Pons (tissue), 1 donor: ENCODE results near the gene CFAP210.
A peak's percentile ranks its signal among the peaks of the same experiment; 100 is the strongest.

ENCODE experiments used
- DNase-seq: peaks from one replicate; pipeline ENCODE4 v3.0.0-alpha.2; 2016; ENCODE audit warnings: low spot score

The CFAP210 gene, protein sequence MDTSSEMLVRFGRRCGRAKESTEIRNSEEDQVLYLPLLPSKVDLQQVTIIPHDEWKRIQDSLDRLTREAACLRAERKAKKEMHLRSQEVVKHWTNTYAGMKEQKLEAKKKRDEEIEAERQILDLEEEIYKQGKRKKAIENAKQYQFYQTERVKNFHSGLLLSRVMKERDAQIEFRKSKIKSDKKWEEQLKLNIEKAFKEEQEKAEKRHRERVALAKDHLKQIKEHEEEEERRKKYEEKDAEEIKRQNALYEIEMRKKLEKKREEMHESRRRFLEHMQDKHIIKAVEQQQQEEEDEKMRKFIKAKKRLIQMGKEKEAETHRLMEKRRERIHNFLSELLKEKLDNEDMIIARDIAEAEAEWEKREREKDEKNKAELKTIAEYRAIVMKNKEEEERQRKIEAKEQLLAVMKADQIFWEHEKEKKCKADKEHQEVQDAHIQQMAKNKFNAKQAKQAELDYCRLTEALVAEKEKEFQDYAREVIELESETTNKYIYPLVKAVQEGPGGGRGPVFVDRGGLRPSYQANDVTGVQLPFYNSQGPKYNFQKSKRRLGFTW

DNA sequence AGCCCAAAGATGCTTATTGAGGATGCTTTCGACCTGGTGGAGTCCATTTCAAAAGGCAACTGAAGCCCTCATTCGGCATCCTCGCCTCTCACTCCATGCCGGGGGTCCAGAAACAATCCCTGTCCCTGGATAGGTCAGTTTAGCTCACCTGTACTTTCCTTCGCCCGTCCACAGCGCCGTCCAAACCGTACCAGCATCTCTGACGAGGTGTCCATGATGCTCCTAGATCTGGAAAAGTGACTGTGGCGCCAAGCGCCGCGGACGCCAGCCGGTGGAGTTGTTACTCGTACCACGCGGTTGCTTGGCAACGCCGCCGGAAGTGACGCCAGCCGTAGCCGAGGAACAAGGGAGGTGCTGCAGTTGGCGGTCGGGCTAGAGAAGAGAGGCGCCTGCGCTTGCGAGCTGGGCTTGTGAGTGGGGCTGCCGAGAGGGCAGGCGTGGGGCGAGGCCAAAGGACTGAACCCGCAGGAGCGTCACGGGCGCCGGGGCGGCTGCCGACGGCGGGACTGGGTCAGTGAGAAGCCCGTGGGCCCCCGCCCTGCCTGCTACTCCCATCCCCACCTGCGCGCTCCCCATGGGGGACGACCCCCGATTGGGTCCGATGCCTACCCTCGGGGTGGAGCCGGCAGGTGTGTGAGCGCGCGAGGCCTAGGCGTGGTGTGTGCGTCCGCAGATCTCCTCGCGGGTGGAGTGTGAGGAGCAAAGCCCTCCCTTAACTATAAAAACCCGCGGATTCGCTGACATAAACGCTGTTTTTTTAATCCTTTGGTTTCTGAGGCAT, at the start of gene CFAP210, which contains the start of gene PHOSPHO2:
Gene CFAP210, minus strand, starts transcription at position 293 of the 781 bp plus-strand sequence. Its CDS starts 78 bp downstream, at position 215.
Gene PHOSPHO2, plus strand, starts transcription at position 357 of the 781 bp plus-strand sequence. CDS start 6,503 bp downstream, outside the sequence.
- DNase-seq: peak; percentile 96

DNA sequence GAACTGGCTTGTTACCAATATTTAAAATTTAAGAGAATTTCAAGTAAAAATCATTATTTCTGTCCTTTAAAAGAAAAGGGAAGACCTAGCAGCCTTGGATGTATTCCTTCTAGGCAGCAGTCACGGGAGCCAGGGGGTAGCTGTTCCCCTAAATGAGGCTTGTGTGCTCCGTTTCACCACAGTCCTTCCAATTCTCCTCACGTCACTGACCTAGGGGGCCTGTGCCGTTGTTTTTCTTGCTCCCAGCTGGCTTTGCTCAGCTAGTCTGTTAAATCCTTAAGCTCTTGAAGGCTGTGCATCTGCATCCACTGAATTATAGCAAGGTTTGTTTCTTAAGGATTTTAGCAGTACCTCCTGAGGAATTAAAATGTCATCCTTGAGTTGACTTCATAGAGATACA, 49.3 kb upstream of the CFAP210 start:
- DNase-seq: peak; percentile 35

DNA sequence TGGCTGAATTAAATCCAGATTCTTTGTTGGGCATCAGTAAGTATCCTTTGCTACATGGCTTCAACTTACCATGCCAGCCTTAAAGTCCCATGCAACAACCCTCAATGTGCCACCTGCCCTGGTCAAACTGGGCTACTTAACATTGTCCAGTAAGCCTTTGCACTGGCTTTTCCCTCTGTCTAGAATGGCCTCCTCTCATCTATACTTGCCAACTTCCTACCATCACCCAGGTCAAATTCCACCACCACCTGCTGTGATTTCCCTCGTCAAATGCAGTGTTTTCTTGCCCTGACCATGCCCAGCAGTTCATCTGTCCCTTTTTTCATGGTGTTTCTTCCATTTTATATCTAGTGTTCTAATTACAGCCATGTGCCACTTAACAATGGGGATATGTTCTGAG, 45.1 kb upstream of the CFAP210 start:
- no peak for DNase-seq

DNA sequence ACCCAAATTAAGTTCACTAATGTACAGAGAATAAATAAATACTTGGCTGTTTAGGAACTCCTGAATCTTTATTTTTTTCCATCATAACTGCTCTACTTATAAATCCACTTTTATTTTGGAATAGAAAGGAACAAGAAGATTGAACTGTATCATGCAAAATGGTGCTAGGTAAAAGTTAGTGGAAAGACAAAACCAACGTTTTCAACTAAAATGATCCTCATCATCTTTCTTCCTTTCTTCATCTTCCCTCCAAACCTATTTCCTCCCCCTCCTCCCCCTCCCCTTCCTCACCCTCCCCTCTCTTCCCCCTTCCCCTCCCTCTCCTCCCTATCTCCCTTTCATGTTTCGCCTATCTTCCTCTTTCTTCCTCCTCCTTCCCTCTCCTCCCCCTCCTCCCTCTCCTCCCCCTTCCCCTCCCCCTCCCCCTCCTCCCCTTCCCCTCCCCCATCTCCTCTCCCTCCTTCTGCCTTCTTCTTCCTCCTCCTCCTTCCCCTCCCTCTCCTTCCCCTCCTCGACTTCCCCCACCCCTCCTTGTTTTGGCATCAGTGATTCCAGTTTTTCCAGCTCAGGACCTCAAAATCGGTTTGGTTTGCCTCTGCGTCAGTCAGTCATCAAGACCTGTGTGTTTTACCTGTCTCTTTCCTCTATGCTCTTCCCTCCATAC, 44.5 kb upstream of the CFAP210 start:
- no peak for DNase-seq

DNA sequence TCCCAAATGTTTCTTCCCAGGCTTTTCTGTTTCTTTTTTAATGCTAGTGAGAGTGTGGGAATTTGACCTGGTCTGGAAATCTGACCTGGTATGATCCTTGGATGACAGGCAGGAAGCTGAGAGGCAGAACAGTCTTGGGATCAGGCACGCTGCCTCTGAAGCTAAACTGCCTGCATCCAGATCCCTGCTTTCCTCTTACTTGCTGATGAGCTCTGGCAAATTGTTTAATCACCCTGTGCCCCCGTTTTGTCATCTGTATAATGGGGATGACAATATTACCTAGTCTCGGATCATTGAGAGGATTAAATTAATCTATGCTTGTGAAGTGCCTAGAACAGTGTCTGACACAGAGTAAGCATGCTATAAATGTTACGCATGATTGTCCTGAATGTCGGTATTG, 42.7 kb upstream of the CFAP210 start:
- no peak for DNase-seq

DNA sequence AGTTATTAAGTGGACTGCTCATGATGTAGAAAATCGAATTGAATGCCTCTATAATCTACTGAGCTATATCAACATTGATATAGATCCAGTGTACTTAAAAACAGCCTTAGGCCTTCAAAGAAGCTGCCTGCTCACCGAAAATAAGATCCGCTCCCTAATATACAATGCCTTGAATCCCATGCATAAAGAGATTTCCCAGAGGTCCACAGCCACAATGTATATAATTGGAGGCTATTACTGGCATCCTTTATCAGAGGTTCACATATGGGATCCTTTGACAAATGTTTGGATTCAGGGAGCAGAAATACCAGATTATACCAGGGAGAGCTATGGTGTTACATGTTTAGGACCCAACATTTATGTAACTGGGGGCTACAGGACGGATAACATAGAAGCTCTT, 41.4 kb upstream of the CFAP210 start:
- DNase-seq: no peak

DNA sequence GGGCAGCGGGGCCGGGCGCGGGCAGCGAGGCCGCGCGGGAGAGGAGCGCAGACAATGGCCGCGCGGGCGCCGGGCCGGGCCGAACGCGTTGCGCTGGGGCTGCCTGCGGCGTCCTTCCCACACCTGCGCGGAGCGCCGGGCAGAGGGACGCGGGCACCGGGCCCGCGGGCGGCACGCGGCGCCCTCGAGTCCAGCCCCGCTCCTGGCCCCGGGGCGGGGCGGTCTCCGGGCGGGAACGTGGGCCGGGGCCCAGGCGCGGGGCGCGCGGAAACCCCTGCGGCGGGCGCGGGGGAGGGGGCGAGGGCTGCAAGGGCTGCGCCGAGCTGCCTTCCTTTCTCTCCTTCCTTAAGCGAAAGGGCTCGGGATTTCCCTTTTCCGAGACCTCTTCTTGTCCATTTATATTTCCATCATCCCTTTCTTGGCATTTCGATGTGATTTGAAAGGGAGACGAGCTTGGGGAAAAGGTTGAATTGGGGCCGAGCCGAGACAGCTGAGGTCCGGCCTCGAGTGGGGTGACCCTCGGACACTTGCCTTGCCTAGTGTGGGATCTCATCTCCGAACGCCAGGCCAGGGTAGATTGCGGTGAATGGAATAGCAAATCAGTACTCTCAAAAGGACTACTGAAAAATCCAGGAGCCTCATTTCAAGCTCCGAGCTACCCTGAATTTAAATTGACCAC, 40.1 kb upstream of the CFAP210 start:
- no peak for DNase-seq

DNA sequence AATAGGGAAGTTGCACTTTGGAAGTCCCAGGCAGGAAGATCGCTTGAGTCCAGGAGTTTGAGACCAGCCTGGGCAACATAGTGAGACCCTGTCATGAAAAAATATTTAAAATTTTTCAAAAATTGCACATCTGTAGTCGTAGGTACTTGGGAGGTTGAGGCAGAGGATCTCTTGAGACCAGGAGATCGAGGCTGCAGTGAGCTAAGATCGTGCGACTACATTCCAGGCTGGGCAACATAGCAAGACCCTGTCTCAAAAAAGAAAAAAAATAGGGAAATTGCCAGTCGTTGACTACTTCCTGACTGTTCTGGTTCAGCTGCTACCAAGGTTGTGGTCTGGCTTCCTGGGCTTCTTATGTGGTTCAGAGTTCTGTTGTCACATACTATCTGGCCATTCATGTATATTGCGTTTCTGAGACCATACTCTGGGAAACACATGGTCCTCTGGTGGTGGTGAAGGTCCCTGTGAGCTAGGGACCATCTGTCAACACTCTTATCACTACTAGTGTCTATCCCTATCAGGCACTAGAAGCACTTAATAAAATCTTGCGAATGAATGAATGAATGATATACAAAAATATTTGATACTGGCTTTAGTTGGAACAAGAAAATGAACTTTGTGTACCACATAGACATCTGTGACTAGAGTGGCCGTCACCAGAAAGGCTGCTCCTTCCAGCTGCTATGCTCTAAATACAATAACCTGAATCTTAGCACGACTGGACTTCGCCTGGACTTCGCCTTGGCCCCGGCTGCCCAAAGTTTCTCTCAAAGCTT, 38.6 kb upstream of the CFAP210 start:
- no peak for DNase-seq

DNA sequence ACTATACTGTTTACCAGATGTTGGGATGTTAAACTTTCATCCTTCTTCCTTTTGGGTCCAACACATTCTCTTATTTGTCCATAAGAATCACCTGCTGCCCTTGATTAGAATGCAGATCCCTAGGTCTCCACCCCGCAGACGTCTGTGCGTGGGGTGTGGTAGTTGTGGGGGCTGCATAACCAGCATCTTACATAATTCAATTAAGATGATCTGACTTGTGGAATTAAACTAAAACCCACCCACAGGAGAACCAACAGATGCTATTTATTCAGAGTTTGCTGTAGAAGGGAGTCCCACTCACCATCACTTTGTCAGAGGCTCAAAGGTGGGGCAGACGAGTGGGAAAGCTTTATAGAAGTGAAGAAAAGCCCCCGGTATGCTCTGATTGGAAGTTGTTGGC, 37.9 kb upstream of the CFAP210 start:
- no peak for DNase-seq

DNA sequence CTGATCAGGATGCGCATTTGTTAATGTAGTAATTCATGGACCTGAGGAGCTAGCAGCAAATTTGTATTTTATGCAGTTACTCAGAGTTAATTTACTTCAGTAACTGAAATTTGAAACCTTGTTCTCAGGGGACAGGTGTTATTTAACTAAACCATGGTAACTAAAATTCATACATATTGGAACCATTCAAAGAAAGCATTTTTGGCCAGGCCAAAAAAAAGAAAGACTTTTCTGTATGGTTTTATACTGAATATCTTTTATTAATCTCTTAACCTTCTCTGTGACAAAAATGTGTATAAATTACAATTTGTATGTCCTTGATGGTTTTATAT, 35.0 kb upstream of the CFAP210 start:
- DNase-seq: no peak

DNA sequence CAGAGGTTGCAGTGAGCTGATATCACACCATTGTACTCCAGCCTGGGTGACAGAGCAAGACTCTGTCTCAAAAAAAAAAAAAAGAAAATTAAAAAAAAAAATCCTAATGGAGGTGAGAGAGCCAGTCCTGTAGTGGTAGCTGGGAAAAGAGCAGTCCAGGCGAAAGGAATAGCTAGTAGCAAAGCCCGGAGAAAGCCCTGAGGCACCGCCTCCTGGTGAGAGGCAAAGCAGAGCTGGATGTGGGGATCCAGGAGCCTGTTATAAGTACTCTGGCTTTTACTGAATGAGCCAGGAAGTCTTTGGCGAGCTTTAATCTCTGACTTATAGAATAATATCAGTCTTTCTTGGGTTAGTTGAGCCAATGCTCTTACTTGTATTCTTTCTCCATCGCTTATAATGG, 32.9 kb upstream of the CFAP210 start:
- no peak for DNase-seq

DNA sequence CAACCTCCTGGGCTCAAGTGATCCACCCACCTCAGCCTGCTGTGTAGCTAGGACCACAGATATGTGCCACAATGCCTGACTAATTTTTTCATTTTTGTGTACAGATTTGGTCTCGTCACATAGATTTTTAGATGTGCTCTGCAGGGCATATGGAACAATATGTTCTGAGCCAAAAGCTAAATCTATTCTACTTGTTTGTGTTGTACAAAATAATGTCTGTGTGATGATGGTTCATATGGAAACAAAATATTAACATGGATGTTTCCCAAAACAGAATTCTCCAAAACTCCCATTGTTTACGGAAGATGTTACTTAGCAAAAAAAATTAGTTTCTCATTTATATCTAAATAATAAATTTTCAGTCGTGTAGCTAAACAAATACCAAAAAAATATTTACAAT, 26.8 kb upstream of the CFAP210 start:
- no peak for DNase-seq

DNA sequence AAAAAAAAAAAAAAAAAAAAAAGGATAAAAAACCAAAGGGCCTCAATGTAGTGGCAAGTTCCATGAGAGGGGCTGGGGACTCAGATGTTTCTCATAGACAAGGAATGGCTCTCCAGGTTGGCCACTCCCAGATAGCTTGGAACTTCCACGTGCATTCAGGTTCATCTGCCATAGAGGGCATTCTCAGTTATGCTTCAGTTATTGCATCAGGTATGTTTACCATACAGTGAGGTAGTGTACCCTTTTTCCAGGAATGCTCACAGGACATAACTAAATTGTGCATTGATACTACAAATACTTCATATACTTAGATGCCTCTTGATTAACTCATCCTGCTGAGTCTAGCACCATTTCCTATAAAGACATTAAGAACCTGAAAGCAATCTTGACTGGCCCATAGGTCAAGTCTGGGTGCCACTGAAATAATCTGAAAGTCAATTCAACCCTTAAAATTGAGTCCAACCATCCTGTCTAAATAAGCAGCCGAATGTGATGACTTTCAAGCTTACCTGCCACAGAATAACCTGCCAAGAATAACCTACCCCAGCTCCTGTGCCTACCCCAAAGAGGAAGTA, 24.8 kb upstream of the CFAP210 start:
- no peak for DNase-seq

DNA sequence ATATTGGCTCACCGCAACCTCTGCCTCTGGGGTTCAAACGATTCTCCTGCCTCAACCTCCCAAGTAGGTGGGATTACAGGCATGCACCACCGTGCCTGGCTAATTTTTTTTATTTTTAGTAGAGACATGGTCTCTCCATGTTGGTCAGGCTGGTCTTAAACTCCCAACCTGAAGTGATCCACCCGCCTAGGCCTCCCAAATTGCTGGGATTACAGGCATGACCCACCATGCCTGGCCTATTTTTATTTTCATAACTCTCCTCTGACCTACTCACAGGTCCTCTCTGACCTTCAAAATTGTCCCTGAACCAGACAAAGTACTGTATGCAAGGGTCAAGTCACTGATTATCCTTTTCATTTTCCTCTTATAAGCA, 23.5 kb upstream of the CFAP210 start:
- DNase-seq: no peak

DNA sequence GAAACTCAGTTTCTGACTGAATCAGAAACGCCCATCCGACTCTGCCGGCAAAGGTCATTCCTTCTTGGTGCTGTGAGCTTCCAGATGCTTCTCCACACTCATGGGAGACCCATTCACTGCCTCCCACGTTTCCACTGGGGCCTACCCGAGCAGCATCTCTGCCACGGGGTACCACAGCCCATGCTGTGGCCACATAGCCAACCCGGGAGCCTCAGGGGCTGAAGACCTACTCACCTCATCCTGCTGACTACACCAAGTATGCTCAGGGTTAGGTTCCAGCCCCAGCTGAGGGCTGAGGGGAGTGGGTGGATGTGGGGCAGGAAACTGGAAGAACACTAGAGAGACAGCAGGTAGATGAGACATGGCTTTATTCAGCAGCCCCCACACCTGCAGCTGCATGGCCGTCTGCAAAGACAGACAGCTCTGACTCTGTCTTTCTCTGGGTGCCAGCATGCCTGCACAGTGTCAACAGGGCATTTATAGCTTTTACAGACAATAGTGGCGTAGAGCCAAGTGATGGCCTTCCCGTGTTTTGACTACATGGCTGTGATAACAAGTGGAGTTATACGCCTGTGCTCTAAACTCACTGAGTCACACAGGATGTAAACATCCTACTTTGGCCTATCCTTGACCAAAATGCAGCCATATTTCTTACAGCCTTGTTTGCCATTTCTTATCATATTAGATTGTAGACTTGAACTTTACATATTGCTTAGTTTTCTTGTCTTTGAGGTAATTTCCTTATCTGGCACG, 22.9 kb upstream of the CFAP210 start:
- DNase-seq: peak; percentile 69

DNA sequence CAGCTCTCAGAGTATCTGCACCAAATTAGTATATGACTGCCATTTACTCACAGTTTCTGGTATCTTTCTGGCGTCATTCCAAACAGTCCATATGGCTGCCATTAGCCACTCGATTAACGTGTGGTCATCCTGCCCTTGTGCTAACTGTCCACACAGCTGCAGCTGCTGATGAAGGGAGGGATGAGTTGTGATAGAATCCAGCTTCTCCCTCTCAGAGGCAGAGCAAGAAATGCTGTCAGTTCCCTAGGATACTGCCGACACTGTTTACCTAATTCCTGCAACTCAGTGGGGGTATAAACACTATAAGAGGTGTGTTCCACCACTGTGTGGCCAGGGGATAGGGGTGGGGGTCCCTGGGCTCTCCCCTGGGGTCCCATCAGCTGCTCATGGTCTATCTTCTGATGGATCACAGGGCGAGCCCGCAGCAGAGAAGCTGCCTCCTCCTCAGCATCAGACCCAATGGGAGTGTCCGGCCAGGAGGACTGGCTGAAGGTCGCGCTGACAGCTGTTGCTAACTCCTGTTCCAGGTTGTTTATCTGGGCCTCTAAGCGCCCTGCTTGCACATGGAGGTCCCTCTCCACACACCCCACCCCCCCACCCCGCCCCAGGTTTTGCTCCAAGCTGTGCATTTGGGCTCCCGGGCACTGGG, 22.2 kb upstream of the CFAP210 start:
- peak; percentile 22 for DNase-seq

DNA sequence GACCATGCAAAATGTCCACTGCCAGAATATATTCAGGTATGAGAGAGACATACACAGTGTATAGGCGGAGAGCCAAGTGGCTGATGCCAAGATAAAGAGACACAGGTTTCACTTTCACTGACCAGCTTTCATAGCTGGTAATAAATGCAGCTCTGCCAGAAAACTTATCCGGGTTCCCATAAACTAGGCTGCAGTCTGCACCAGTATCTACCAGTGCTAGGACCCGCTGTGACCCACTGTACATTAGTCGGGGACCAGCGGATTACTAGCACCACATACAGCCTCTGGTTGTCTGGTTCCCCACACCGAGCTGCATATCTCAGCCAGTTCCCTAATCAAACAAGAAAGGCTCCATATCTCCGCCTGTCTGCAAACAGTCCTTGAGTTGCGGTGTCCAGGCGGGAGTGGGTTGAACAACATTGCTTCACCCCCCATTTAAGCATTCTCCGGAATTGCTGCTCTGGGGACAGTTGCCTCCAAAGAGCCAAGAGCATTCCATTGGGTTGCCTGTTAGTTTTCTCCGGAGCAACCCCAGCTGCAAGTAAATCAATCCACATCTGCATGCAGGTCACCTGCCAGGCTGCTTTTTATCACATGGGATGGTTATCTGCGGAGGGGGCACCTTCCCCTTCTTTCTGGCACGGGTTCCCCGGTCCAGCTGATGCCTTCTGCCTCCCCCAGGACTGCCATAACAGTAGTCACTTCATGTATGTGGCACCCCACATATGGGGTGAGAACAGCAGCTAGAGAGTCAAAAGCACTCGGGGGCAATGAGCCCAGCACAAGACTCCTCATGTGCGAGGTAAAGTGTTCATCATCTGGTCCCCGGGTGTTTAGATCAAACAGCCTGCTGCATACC, 21.4 kb upstream of the CFAP210 start:
- peak; percentile 19 for DNase-seq

DNA sequence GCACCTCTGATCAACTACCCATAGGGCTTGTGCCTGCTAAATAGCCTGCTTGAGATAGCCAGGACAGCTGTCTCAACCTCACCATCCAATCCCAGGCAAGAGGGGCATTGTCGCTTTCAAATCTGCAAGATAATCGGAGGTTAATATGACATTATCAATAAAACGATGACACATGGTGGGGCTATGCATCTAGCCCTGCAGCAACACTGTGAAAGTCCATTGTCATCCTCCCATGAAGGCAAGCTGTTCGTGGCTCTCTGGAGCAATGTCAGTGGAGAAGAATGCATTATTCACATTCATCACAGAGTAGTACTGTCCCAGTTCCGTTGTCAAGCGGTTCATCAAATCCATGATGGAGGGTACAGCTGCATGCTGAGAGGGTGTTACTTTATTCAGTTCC, 20.5 kb upstream of the CFAP210 start:
- DNase-seq: peak; percentile 90

DNA sequence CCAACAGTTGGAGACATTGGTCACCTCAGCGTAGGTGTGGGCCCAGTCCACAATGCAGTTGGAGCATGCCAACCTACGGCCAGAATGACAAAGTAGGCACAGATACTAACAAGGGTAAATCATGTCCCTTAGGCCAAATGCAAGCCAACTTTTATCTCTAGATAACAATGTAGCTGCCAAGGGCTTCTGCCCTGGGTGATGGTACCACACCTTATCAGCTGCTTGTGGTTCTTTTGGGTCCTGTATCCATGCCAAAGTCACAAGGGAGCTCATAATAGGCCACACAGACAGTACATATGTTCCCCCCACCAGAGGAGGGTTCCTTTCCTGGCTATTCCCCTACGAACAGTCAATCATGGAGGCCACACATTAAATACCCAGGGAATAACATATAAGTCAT, 19.1 kb upstream of the CFAP210 start:
- no peak for DNase-seq
